HG02884 (cell line): Measurements from ENCODE around the gene SCG2.

Source experiments
- ATAC-seq: cut with Tn5 transposase; IDR thresholded peaks from one replicate; pipeline ENCODE4 v1.9.1; 2021; ENCODE audit warnings: mild to moderate bottlenecking, moderate library complexity; ENCODE audit not compliant: unreplicated experiment

The SCG2 gene

DNA sequence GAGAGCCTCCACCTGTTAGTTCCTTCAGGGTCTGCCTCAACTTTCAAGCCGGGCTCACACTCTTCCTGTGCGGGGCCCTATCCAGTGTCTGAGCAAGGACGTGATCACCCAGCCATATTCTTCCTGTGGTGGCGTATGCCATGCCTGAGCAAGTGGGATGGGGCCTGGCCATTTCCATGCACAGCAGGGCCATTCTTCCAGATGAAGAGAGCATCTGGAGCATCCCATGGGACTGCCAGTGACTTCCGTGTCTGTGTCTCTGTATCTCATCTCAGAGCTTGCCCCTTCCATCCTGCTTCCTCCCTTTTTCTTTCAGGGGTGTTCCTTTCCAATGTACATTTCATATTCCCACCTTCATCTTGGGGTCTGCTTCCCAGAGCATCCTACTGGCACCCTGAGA is 20.2 kb downstream of the SCG2 start:
- ATAC-seq = no peak

- no peak for ATAC-seq
Measured at GRCh38 chr2:223580951-223581350, 21.2 kb downstream of the SCG2 start.

GRCh38 chr2:223578846-223579245 is 23.3 kb downstream of the SCG2 start:
- no peak for ATAC-seq

- no peak for ATAC-seq
Measured at GRCh38 chr2:223576873-223577272, 25.3 kb downstream of the SCG2 start.

- no peak for ATAC-seq
Measured at GRCh38 chr2:223570784-223571183, 31.4 kb downstream of the SCG2 start.

DNA sequence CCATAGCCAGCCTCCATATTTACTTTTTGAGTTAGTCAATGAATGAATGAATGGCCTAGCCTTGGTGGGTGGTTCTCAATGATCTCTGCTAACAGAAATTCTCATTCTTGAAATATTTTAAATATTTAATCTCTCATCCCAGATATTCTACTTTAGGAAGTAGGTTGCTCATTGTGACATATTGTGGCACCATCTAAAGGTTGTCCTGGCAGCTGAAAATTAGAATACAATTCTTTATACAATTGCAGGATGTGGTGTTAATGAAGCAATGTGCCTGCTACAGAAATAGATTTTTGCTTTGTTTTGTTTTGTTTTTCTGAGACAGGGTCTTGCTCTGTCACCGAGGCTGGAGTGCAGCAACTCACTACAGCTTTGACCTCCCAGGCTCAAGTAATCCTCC is 35.8 kb downstream of the SCG2 start:
- no peak for ATAC-seq

DNA sequence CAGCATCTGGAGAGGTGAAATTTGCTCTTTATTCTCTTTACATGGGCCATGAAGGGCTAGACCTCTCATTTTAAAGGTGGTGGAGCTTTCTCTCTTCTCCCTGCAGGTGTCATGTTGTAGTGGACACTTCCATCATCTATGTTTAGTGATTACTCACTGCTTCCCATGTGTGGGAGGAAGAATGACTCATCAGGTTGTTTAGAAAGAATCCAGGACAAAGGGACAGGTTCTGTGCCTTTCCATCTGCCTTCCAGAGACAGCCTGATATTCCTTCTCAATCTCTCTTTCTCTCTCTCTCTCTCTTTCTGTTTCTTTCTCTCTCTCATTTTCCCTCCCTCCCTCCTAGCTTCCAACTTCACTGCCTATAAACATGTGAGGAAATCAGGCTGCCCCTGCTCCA is 38.7 kb downstream of the SCG2 start:
- no peak for ATAC-seq

DNA sequence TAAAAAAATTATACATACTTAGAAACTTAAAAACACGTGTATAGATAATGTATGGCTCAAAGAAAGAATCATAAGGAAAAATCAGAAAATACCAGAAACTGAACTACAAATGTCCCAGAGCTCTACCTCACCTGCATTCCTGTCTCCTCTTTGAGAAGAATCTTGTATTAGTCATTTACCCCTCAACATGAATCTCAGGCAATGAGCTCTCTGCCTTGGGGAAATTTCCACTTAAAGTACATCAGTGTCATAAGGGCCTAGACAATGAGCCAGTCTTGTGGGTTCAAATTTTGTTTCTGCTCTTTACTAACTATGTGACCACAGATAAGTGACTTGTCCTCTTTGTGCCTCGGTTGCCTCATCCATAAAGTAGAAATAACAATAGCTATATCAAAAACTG is 40.1 kb downstream of the SCG2 start:
- ATAC-seq = no peak

DNA sequence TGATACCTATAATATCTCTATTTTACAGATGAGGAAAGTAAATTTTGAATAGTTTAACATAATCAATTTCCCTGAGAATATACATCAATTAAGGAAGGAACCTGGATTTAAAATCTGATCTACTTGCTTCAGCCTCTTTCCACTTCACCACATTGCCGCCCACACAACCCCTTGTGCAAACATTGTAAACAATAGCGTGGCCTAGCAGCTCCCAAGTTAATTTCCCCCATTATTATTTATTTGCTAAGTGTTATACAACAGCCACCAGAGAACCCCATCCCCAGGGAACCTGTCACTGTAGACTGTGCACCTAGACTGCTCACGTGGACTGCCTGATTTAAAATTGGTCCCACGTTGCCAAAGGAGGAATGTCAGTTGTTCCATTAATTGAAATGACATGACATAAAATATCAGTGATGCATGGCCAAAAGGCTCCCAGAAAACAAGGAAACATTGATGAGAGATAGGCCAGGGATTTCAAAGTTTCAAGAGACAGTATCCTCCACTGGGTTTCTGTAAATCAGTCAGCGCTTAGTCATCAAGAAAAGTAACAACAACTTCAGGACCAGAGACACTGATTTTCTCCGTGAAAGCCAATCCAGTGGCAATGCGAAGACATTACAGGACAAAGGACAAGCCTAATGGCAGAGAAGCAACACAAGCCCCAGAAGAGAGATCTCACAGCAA is 41.3 kb downstream of the SCG2 start:
- ATAC-seq = no peak

- ATAC-seq = no peak
Measured at GRCh38 chr2:223558970-223559369, 43.2 kb downstream of the SCG2 start.

- ATAC-seq = no peak
Measured at GRCh38 chr2:223554923-223555322, 47.2 kb downstream of the SCG2 start.

GRCh38 chr2:223549215-223549614 is 52.9 kb downstream of the SCG2 start:
- no peak for ATAC-seq

DNA sequence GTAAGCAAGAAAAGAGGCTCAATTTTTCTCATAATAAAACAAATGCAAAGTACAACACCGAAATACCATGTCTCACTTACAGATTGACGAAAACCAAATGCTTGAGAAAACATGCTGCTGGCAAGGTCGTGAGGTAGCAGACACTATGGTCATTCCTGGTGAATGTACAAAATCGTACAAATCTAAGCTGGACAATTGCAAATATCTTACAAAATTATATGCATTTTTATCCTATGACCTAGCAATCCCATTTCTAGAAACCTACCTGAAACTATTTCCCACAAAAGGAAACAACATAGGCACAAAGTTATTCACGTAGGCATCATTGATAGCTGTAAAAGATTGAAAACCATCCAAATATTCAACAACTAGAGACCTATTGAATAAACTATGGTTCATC is 54.0 kb downstream of the SCG2 start:
- ATAC-seq = no peak
